AG04449 (cell line): ENCODE data around the gene PTTG1IP.
A peak's percentile ranks its signal among the peaks of the same experiment; 100 is the strongest.

Experiments used
- CTCF ChIA-PET: fragments of 350-600 bp; formaldehyde crosslinking; extraction: SDS; loops from one replicate; lab custom pipeline; 2021; ENCODE audit warnings: antibody characterized with exemption; lab: Yijun Ruan, JAX
- POLR2A ChIA-PET: fragments of 400-600, 350-600 bp; formaldehyde crosslinking; extraction: SDS; loops from one replicate; lab custom pipeline; 2020; ENCODE audit warnings: antibody characterized with exemption, inconsistent platforms; lab: Yijun Ruan, JAX
- DNase-seq: peaks from one replicate; pipeline ENCODE4 v3.0.0-alpha.2; 2010; ENCODE audit warnings: low read depth, low spot score
- H3K4me3 ChIP-seq: 2 replicates; pipeline ENCODE4 v1.5.1; 2011; ENCODE audit warnings: low read depth, mild to moderate bottlenecking, control low read depth, low read length
- CTCF ChIP-seq: IDR thresholded peaks from one replicate; pipeline ENCODE4 v1.5.1; 2011; ENCODE audit warnings: mild to moderate bottlenecking, moderate library complexity, low read length, control low read depth, inconsistent platforms; ENCODE audit not compliant: insufficient read depth; ENCODE audit errors: missing control alignments

PTTG1IP gene

GRCh38 chr21:44874497-44875315 is 1.2 kb upstream of the PTTG1IP start:
- CTCF ChIA-PET: interaction anchor here (0.7 to 3.3 kb wide), 9 partner anchors 18 to 81 kb away, joined by 3 to 12 read pairs (median 6); partner anchors contain the start of gene UBE2G2
- H3K4me3 ChIP-seq: peak overlapping the region; percentile 65
- POLR2A ChIA-PET: interaction anchor here (1.1 kb wide), 1 partner anchor 75 kb away, joined by 3 read pairs; no protein-coding TSS in a partner anchor
- no peak for DNase-seq
- no peak for TF ChIP-seq CTCF

GRCh38 chr21:44874240-44874496 is 678 bp upstream of the PTTG1IP start:
- ChIA-PET POLR2A (interaction anchor here (0.7 to 2.0 kb wide), 8 partner anchors 14 to 81 kb away, joined by 3 to 9 read pairs (median 3); partner anchors contain the start of genes SUMO3 and UBE2G2), CTCF (interaction anchor here (1.0 to 3.3 kb wide), 4 partner anchors 53 to 81 kb away, joined by 3 to 12 read pairs (median 5); no protein-coding TSS in a partner anchor)
- DNase-seq: no peak
- H3K4me3 ChIP-seq: peak overlapping the region; percentile 65
- TF ChIP-seq CTCF: no peak

GRCh38 chr21:44872649-44873355 is 688 bp downstream of the PTTG1IP start:
- TF ChIP-seq CTCF: no peak
- peak overlapping the region; percentile 83 for H3K4me3 ChIP-seq
- ChIA-PET POLR2A (interaction anchor here (0.6 to 2.0 kb wide), 12 partner anchors 12 to 80 kb away, joined by 3 to 9 read pairs (median 3); partner anchors contain the start of genes SUMO3 and UBE2G2), CTCF (interaction anchor here (0.9 to 3.3 kb wide), 6 partner anchors 15 to 265 kb away, joined by 3 to 12 read pairs (median 6); no protein-coding TSS in a partner anchor)
- DNase-seq: no peak

- ChIA-PET POLR2A (interaction anchor here (0.7 to 2.0 kb wide), 5 partner anchors 47 to 69 kb away, joined by 3 to 8 read pairs (median 5); no protein-coding TSS in a partner anchor), CTCF (interaction anchor here (0.9 to 3.3 kb wide), 5 partner anchors 14 to 265 kb away, joined by 3 to 12 read pairs (median 7); no protein-coding TSS in a partner anchor)
- DNase-seq: no peak
- no peak for TF ChIP-seq CTCF
- peak overlapping the region; percentile 83 for H3K4me3 ChIP-seq
Observed at GRCh38 chr21:44872323-44872648, 1.2 kb downstream of the PTTG1IP start.

GRCh38 chr21:44871576-44872269 is 1.8 kb downstream of the PTTG1IP start:
- CTCF ChIA-PET: interaction anchor here (0.9 to 3.3 kb wide), 5 partner anchors 11 to 78 kb away, joined by 3 to 12 read pairs (median 5); no protein-coding TSS in a partner anchor
- POLR2A ChIA-PET: interaction anchor here (1.0 to 1.7 kb wide), 3 partner anchors 56 to 59 kb away, joined by 4 to 8 read pairs (median 5); no protein-coding TSS in a partner anchor
- H3K4me3 ChIP-seq: peak overlapping the region; percentile 83
- DNase-seq: no peak
- no peak for TF ChIP-seq CTCF
